Measurements from ENCODE around the gene ATP2A3. TPM values are rescaled to one million over a fixed set of nuclear protein-coding genes. Genes with fewer than 3 reads are reported as not detected.

The ATP2A3 gene
- total RNA-seq, 1 experiment from 2014 or later: 13.3 TPM

GRCh38 chr17:3886776-3887175, 77.5 kb downstream of the ATP2A3 start:
- Mint-ChIP-seq H3K27me3 (ENCODE audit: low read depth) (peaks cover 8% of the 10 kb centered on the region), H3K4me3 (no peak overlapping the region), H3K9me3 (no peaks in the 10 kb centered on the region), H3K36me3 (ENCODE audit: insufficient read depth in 1 of 3, low read depth in 3 of 3) (peaks cover 0 to 7% (median 1%) of the 10 kb centered on the region in 3 experiments; a peak in 4 of 7 replicates), H3K27ac (no peak overlapping the region), H3K4me1 (peaks cover 21 to 40% of the 10 kb centered on the region in 2 experiments)
- Histone ChIP-seq H2BK20ac (ENCODE audit: low read depth, low read length, poor library complexity, severe bottlenecking) (no peak overlapping the region), H3K18ac (ENCODE audit: insufficient read length, low read depth, low read length) (no peak overlapping the region), H2AK5ac (ENCODE audit: insufficient read length, low read length) (no peak overlapping the region), H3K27ac (ENCODE audit: insufficient read length, low read depth, low read length) (no peak overlapping the region), H3K9me3 (ENCODE audit: control insufficient read depth, low read depth, low read length) (no peaks in the 10 kb centered on the region), H4K20me1 (ENCODE audit: control insufficient read depth, insufficient read depth, insufficient read length) (no peaks in the 10 kb centered on the region), H2BK12ac (ENCODE audit: insufficient read length, low read depth, low read length) (no peak overlapping the region), H4K91ac (ENCODE audit: insufficient read length, low read depth, low read length) (no peak overlapping the region), H3K79me2 (ENCODE audit: insufficient read depth, low read length) (no peaks in the 10 kb centered on the region), H2BK5ac (ENCODE audit: insufficient read length, low read length) (no peak overlapping the region), H2BK15ac (ENCODE audit: low read depth, low read length) (no peak overlapping the region), H3K4me1 (ENCODE audit: insufficient read depth, low read length) (peaks cover 2% of the 10 kb centered on the region; the same call in 1 of the 2 replicates), H3K79me1 (ENCODE audit: insufficient read depth, low read depth, low read length, poor library complexity, severe bottlenecking) (no peaks in the 10 kb centered on the region), H2BK120ac (ENCODE audit: low read depth, low read length, poor library complexity, severe bottlenecking) (no peak overlapping the region), H2AFZ (ENCODE audit: low read length) (no peak overlapping the region), H3K14ac (ENCODE audit: insufficient read depth, low read length) (no peak overlapping the region; the same call in 1 of the 2 replicates), H3K27me3 (ENCODE audit: insufficient read depth, low read length) (no peaks in the 10 kb centered on the region), H3K4me2 (ENCODE audit: insufficient read depth, insufficient read length, low read length) (no peak overlapping the region), H3K9ac (ENCODE audit: extremely low read depth, insufficient read length, low read length) (no peak overlapping the region), H3T11ph (ENCODE audit: low read length) (no peak overlapping the region), H4K5ac (ENCODE audit: insufficient read length, low read depth, low read length) (no peak overlapping the region), H3K23me2 (ENCODE audit: insufficient read length, low read depth, low read length, poor library complexity, severe bottlenecking) (peaks cover 1% of the 10 kb centered on the region), H3K23ac (ENCODE audit: insufficient read length, low read depth, low read length) (no peak overlapping the region), H3K4ac (ENCODE audit: low read depth, low read length) (no peak overlapping the region), H4K8ac (replicated peaks; ENCODE audit: insufficient read length, low read depth, low read length) (no peak overlapping the region), H3K56ac (ENCODE audit: insufficient read length, low read depth, low read length) (no peak overlapping the region)
- TF ChIP-seq, protein P1, sequence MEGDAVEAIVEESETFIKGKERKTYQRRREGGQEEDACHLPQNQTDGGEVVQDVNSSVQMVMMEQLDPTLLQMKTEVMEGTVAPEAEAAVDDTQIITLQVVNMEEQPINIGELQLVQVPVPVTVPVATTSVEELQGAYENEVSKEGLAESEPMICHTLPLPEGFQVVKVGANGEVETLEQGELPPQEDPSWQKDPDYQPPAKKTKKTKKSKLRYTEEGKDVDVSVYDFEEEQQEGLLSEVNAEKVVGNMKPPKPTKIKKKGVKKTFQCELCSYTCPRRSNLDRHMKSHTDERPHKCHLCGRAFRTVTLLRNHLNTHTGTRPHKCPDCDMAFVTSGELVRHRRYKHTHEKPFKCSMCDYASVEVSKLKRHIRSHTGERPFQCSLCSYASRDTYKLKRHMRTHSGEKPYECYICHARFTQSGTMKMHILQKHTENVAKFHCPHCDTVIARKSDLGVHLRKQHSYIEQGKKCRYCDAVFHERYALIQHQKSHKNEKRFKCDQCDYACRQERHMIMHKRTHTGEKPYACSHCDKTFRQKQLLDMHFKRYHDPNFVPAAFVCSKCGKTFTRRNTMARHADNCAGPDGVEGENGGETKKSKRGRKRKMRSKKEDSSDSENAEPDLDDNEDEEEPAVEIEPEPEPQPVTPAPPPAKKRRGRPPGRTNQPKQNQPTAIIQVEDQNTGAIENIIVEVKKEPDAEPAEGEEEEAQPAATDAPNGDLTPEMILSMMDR (conservative IDR thresholded peaks at IDR 0.05): no peak
- WGBS (ENCODE audit: extremely low coverage, insufficient read length, low lambda C conversion rate): no CpG with 5 or more reads among the region's 10 CpGs
- DNase-seq: no peak

Data from H9 (cell line).